Neuronal stem cell (in vitro differentiated cells): ENCODE measurements around the gene C5.

Experiments
- DNase-seq: peaks from one replicate; pipeline ENCODE4 v3.0.0-alpha.2; 2013; ENCODE audit warnings: low spot score
- H2AFZ ChIP-seq: one replicate; pipeline ENCODE4 v1.6.1; 2013; ENCODE audit warnings: mild to moderate bottlenecking, low read length, inconsistent platforms
- H2AK5ac ChIP-seq: 2 replicates; pipeline ENCODE4 v1.6.1; 2013; ENCODE audit warnings: low read depth, mild to moderate bottlenecking, inconsistent platforms, low read length, moderate library complexity, mixed read lengths
- H2BK120ac ChIP-seq: 2 replicates; pipeline ENCODE4 v1.6.1; 2013; ENCODE audit warnings: low read depth, mild to moderate bottlenecking, inconsistent platforms, low read length, moderate library complexity, mixed read lengths
- H2BK12ac ChIP-seq: one replicate; pipeline ENCODE4 v1.6.1; 2013; ENCODE audit warnings: low read length, inconsistent platforms
- H2BK15ac ChIP-seq: 2 replicates; pipeline ENCODE4 v1.6.1; 2013; ENCODE audit warnings: mild to moderate bottlenecking, low read length, inconsistent platforms, mixed read lengths
- H2BK5ac ChIP-seq: one replicate; pipeline ENCODE4 v1.6.1; 2013; ENCODE audit warnings: inconsistent platforms, mild to moderate bottlenecking, low read length, moderate library complexity
- H3K14ac ChIP-seq: one replicate; pipeline ENCODE4 v1.6.1; 2013; ENCODE audit warnings: low read length, inconsistent platforms
- H3K18ac ChIP-seq: 2 replicates; pipeline ENCODE4 v1.6.1; 2013; ENCODE audit warnings: low read length, inconsistent platforms
- H3K23ac ChIP-seq: 2 replicates; pipeline ENCODE4 v1.6.1; 2013; ENCODE audit warnings: low read depth, mild to moderate bottlenecking, mixed read lengths, low read length, inconsistent platforms; ENCODE audit not compliant: poor library complexity
- H3K27ac ChIP-seq: replicated peaks from 3 replicates; pipeline ENCODE4 v1.5.1; 2013; ENCODE audit warnings: low read length, inconsistent platforms
- H3K27me3 ChIP-seq, 3 experiments: 2 replicates each; pipeline ENCODE4 v1.6.1; 2013; ENCODE audit warnings: low read length in 3 of 3, mild to moderate bottlenecking in 2 of 3, inconsistent platforms in 1 of 3, low read depth in 1 of 3, mixed read lengths in 1 of 3, moderate library complexity in 1 of 3; ENCODE audit not compliant: control insufficient read depth in 3 of 3, insufficient read depth in 3 of 3
- H3K36me3 ChIP-seq, 2 donors: replicated peaks in 1 of 2; 2 replicates each; pipeline ENCODE4 v1.6.1; 2013; ENCODE audit warnings: low read length in 2 of 2; ENCODE audit not compliant: control insufficient read depth in 2 of 2, insufficient read depth in 2 of 2
- H3K4ac ChIP-seq: 2 replicates; pipeline ENCODE4 v1.6.1; 2013; ENCODE audit warnings: inconsistent platforms, mild to moderate bottlenecking, low read length, moderate library complexity
- H3K4me1 ChIP-seq, 2 donors: 1 replicate in 1 of 2; 2 replicates in 1 of 2; pipeline ENCODE4 v1.6.1; 2013; ENCODE audit warnings: low read length in 2 of 2, low read depth in 1 of 2; ENCODE audit not compliant: control insufficient read depth in 2 of 2, insufficient read depth in 1 of 2
- H3K4me2 ChIP-seq: one replicate; pipeline ENCODE4 v1.6.1; 2013; ENCODE audit warnings: mild to moderate bottlenecking, low read length, inconsistent platforms; ENCODE audit not compliant: insufficient read depth, poor library complexity, severe bottlenecking
- H3K4me3 ChIP-seq, 2 donors: 2 replicates each; pipeline ENCODE4 v1.5.1; 2013; ENCODE audit warnings: low read length in 2 of 2, mild to moderate bottlenecking in 2 of 2, inconsistent platforms in 1 of 2, moderate library complexity in 1 of 2
- H3K79me1 ChIP-seq: one replicate; pipeline ENCODE4 v1.6.1; 2013; ENCODE audit warnings: low read depth, mild to moderate bottlenecking, inconsistent platforms, low read length, moderate library complexity
- H3K9ac ChIP-seq: one replicate; pipeline ENCODE4 v1.6.1; 2013; ENCODE audit warnings: mild to moderate bottlenecking, low read depth, low read length, inconsistent platforms; ENCODE audit not compliant: poor library complexity
- H3K9me3 ChIP-seq, 2 donors: replicated peaks in 1 of 2; 2 replicates each; pipeline versions ENCODE3 to v1.6.1; 2013; ENCODE audit warnings: low read length in 2 of 2, mild to moderate bottlenecking in 2 of 2, inconsistent platforms in 1 of 2, low read depth in 1 of 2, mixed read lengths in 1 of 2, moderate library complexity in 1 of 2; ENCODE audit not compliant: control insufficient read depth in 2 of 2, insufficient read depth in 1 of 2
- H4K8ac ChIP-seq: one replicate; pipeline ENCODE4 v1.6.1; 2013; ENCODE audit warnings: low read depth, mild to moderate bottlenecking, inconsistent platforms, low read length, moderate library complexity
- H4K91ac ChIP-seq: one replicate; pipeline ENCODE4 v1.6.1; 2013; ENCODE audit warnings: low read length, low read depth, mild to moderate bottlenecking, inconsistent platforms; ENCODE audit not compliant: poor library complexity
- WGBS, 2 donors: extraction: QIAGEN DNeasy Blood & Tissue Kit; methylation state at CpG; one replicate each; pipeline ENCODE4 v1.1.7; 2013; ENCODE audit warnings: missing lambda C conversion rate in 2 of 2, mixed read lengths in 1 of 2; ENCODE audit not compliant: insufficient read length in 2 of 2, insufficient replicate concordance in 1 of 2; ENCODE audit errors: extremely low coverage in 2 of 2; 5-methylcytosine and 5-hydroxymethylcytosine counted together

The C5 gene

DNA sequence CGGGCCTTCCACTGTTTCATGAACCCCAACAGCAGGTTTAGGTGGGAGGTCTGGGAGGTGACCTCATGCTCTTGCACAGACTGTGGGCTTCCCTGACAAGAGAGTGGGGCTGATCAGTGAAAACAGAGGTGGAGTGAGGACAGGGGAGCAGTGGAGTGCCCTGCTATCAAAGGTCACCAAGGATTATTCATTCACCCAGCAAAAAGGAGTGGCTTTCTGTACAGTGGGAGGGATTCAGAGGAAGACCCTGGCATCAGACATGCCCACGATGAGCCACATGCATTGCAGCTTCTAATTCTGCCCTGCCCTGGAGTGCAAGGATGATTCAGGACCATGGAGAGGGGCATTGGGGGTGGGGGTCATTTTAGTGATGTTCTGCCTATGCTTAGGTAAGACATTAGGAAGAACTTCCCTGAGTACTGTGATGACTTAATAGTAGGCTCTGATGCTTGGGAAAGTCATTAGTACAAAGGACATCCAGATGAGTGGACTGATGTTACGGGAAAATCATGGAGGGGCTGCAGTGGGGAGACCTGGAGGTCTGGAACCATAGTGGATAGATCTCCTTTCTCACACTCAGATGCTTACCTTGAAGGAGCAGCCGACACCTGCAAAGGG, 136.3 kb downstream of the C5 start:
- no peaks in the 10 kb centered on the region for H3K36me3 ChIP-seq
- H3K9me3 ChIP-seq: no peaks in the 10 kb centered on the region
- H4K91ac ChIP-seq: no peak overlapping the region
- H2AFZ ChIP-seq: no peak overlapping the region
- no peak overlapping the region for H3K4ac ChIP-seq
- DNase-seq: peak; percentile 44
- no peak overlapping the region for H4K8ac ChIP-seq
- no peak overlapping the region for H3K27ac ChIP-seq
- no peak overlapping the region for H2BK120ac ChIP-seq
- H3K79me1 ChIP-seq: no peaks in the 10 kb centered on the region
- H3K14ac ChIP-seq: no peak overlapping the region
- WGBS, 2 donors: no CpG with 5 or more reads among the region's 4 CpGs
- no peaks in the 10 kb centered on the region for H3K4me1 ChIP-seq
- H2BK15ac ChIP-seq: no peak overlapping the region
- no peak overlapping the region for H2BK12ac ChIP-seq
- no peak overlapping the region for H2AK5ac ChIP-seq
- H2BK5ac ChIP-seq: no peak overlapping the region
- H3K9ac ChIP-seq: no peak overlapping the region
- H3K27me3 ChIP-seq: peaks cover 0 to 7% (median 2%) of the 10 kb centered on the region in 3 experiments
- no peak overlapping the region for H3K4me3 ChIP-seq
- no peak overlapping the region for H3K18ac ChIP-seq
- no peak overlapping the region for H3K23ac ChIP-seq
- no peak overlapping the region for H3K4me2 ChIP-seq

DNA sequence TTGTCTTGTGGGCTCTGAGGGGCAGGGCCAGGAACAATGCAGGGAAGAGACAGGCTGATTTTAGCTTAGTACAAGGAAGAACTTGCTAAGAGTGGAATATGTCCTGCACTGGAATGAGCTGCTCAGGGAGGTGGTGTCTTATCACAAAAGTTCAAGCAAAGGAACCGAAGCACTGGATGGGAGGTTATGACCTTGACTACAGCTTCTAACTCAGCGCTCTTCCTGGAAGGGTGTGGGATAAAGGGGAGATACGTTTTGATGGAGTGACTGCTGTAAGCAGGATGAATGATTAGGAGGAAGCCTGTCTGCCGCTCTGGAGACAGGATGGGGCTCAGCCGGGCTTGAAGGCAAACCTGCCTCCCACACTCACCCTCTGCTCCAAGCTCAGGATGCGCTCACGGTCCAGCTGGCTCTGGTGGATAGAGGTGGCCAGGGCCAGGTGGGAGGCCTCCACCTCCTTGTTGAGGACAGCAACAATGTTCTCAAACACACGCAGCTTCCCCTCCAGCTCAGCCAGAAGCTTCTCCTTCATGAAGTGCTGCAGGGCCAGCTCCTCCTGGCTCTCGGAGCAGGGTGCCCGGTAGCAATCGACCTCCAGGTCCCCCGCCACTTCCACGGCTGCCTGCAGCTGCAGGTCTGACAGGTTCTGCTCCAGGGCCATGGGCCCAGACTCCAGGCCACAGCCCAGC, 137.0 kb downstream of the C5 start:
- no peak overlapping the region for H2BK12ac ChIP-seq
- peaks cover 0 to 7% (median 2%) of the 10 kb centered on the region in 3 experiments for H3K27me3 ChIP-seq
- no CpG with 5 or more reads among the region's 13 CpGs for WGBS, 2 donors
- H3K9ac ChIP-seq: peak overlapping the region; percentile 38
- H3K79me1 ChIP-seq: no peaks in the 10 kb centered on the region
- no peak overlapping the region for H2AFZ ChIP-seq
- no peak overlapping the region for H4K8ac ChIP-seq
- no peaks in the 10 kb centered on the region for H3K4me1 ChIP-seq
- no peak overlapping the region for H2BK120ac ChIP-seq
- no peak overlapping the region for H3K4me2 ChIP-seq
- H3K9me3 ChIP-seq: no peaks in the 10 kb centered on the region
- no peak overlapping the region for H4K91ac ChIP-seq
- H2BK15ac ChIP-seq: no peak overlapping the region
- no peak for DNase-seq
- no peak overlapping the region for H3K18ac ChIP-seq
- no peaks in the 10 kb centered on the region for H3K36me3 ChIP-seq
- no peak overlapping the region for H3K27ac ChIP-seq
- no peak overlapping the region for H3K23ac ChIP-seq
- H3K4ac ChIP-seq: no peak overlapping the region
- no peak overlapping the region for H3K14ac ChIP-seq
- H2AK5ac ChIP-seq: no peak overlapping the region
- no peak overlapping the region for H3K4me3 ChIP-seq
- H2BK5ac ChIP-seq: no peak overlapping the region

DNA sequence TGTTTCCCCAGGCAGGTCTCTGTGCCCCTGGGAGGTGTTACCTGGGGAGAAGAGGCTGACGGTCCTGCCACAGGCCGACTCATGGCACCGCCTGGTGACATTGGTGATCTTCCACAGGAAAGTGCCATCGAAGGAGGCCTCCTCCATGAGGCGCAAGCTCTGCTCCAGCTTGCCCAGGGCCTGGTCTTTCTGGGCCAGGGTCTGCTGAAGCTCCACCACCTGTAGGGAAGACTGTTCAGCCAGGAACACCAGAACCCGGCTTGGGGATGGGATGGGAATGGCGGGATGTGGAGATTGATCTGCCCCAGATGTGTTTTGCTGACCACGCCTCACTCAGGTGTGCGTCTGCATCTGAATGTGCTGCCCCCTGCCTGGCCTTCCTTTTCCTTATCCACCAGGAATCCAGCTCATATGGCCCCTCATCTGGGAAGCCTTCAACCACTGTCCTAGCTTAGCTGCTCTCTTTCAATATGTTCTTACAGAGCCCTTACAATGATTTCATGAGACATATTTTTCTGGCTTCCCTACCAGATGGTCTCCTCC, 138.7 kb downstream of the C5 start:
- no peak overlapping the region for H3K27ac ChIP-seq
- no peak overlapping the region for H3K23ac ChIP-seq
- H3K4me3 ChIP-seq: no peak overlapping the region
- H3K14ac ChIP-seq: no peak overlapping the region
- no peak overlapping the region for H2AFZ ChIP-seq
- no peaks in the 10 kb centered on the region for H3K9me3 ChIP-seq
- no peak overlapping the region for H2BK5ac ChIP-seq
- H2BK120ac ChIP-seq: no peak overlapping the region
- H3K18ac ChIP-seq: no peak overlapping the region
- no peak overlapping the region for H4K91ac ChIP-seq
- no peaks in the 10 kb centered on the region for H3K79me1 ChIP-seq
- DNase-seq: no peak
- no peak overlapping the region for H2AK5ac ChIP-seq
- H3K4me2 ChIP-seq: no peak overlapping the region
- H2BK12ac ChIP-seq: no peak overlapping the region
- H3K4ac ChIP-seq: no peak overlapping the region
- no peaks in the 10 kb centered on the region for H3K4me1 ChIP-seq
- no peak overlapping the region for H3K9ac ChIP-seq
- H2BK15ac ChIP-seq: no peak overlapping the region
- H3K27me3 ChIP-seq: peaks cover 0 to 13% (median 2%) of the 10 kb centered on the region in 3 experiments
- H3K36me3 ChIP-seq: no peaks in the 10 kb centered on the region
- no CpG with 5 or more reads among the region's 9 CpGs for WGBS, 2 donors
- no peak overlapping the region for H4K8ac ChIP-seq

DNA sequence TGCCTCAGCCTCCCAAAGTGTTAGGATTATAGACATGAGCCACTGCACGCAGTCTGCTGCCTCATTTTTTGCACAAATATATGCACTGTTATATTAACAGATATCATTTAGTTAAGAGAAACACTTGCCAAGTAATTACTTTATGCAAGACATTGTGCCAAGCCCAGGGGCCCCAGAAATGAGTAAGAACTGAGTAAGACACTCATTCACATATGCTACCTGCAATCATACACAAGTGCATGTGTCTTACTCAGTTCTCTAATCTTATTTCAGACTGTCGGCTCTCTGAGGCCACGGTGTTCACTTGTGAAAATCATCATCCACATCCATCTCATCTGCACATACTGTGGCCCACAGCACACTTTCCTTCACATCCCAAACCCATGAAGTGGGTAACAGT, 139.4 kb downstream of the C5 start:
- WGBS, 2 donors: no CpG with 5 or more reads among the region's 3 CpGs
- H4K8ac ChIP-seq: no peak overlapping the region
- H3K27ac ChIP-seq: no peak overlapping the region
- no peak overlapping the region for H2BK120ac ChIP-seq
- H3K4me2 ChIP-seq: no peak overlapping the region
- H3K4me1 ChIP-seq: no peaks in the 10 kb centered on the region
- DNase-seq: no peak
- no peak overlapping the region for H2BK15ac ChIP-seq
- H3K9me3 ChIP-seq: no peaks in the 10 kb centered on the region
- no peak overlapping the region for H2AFZ ChIP-seq
- no peaks in the 10 kb centered on the region for H3K79me1 ChIP-seq
- H3K23ac ChIP-seq: no peak overlapping the region
- no peaks in the 10 kb centered on the region for H3K36me3 ChIP-seq
- H3K14ac ChIP-seq: no peak overlapping the region
- H3K9ac ChIP-seq: no peak overlapping the region
- no peak overlapping the region for H4K91ac ChIP-seq
- H3K4me3 ChIP-seq: no peak overlapping the region
- no peak overlapping the region for H3K18ac ChIP-seq
- H3K27me3 ChIP-seq: peaks cover 0 to 13% (median 2%) of the 10 kb centered on the region in 3 experiments
- H3K4ac ChIP-seq: no peak overlapping the region
- no peak overlapping the region for H2BK5ac ChIP-seq
- no peak overlapping the region for H2BK12ac ChIP-seq
- H2AK5ac ChIP-seq: no peak overlapping the region
